ENCODE data around the gene ZBTB47. TPM values are rescaled to one million over a fixed set of nuclear protein-coding genes. Genes with fewer than 3 reads are reported as not detected.

The ZBTB47 gene
- total and polyA plus RNA-seq, 4 experiments from 2014 or later: 1.4 to 1.8 TPM; not detected in 2

GRCh38 chr3:42696356-42697288 lies 43.1 kb downstream of the ZBTB47 start:
- DNase-seq: no peak
- intact Hi-C loops (cut with micrococcal nuclease): no loop called here

GRCh38 chr3:42697289-42698051 lies 44.0 kb downstream of the ZBTB47 start:
- no peak overlapping the region for H3K27ac Mint-ChIP-seq
- no peak for DNase-seq
- POLR2A ChIA-PET (ENCODE audit: partially characterized antibody): no interaction called here
- no peaks in the 10 kb centered on the region for H3K9me3 Mint-ChIP-seq
- Histone ChIP-seq H3K4me3 (ENCODE audit: low read length in 2 of 2) (no peak overlapping the region), H3K4me1 (ENCODE audit: insufficient read depth, low read length) (peaks cover 4% of the 10 kb centered on the region), H3K27me3 (ENCODE audit: insufficient read depth, low read length) (no peaks in the 10 kb centered on the region), H3K9me3 (ENCODE audit: control insufficient read depth in 1 of 2, low read length in 2 of 2) (no peaks in the 10 kb centered on the region), H3K36me3 (ENCODE audit: insufficient read depth, low read length) (no peaks in the 10 kb centered on the region), H3K27ac (ENCODE audit: low read depth, low read length) (no peak overlapping the region)
- intact Hi-C loops (cut with micrococcal nuclease): no loop called here
- H3K4me1 Mint-ChIP-seq: peaks cover 5 to 22% (median 8%) of the 10 kb centered on the region in 4 donors
- H3K27me3 Mint-ChIP-seq: peaks cover 1% of the 10 kb centered on the region in 2 donors
- CTCF ChIA-PET (ENCODE audit: partially characterized antibody): no interaction called here
- no peaks in the 10 kb centered on the region for H3K36me3 Mint-ChIP-seq
- no peak overlapping the region for H3K4me3 Mint-ChIP-seq

More at GRCh38 chr3:42696356-42697288, 43.1 kb downstream of the ZBTB47 start:
- H3K9me3 Mint-ChIP-seq: no peaks in the 10 kb centered on the region
- H3K27ac Mint-ChIP-seq: no peak overlapping the region
- no peak overlapping the region for H3K27ac ChIP-seq (ENCODE audit: low read depth, low read length)
- POLR2A ChIA-PET (ENCODE audit: partially characterized antibody): no interaction called here
- H3K36me3 ChIP-seq (ENCODE audit: insufficient read depth, low read length): no peaks in the 10 kb centered on the region
- peaks cover 4% of the 10 kb centered on the region for H3K4me1 ChIP-seq (ENCODE audit: insufficient read depth, low read length)
- H3K4me3 Mint-ChIP-seq: no peak overlapping the region
- no peaks in the 10 kb centered on the region for H3K9me3 ChIP-seq (ENCODE audit: control insufficient read depth in 1 of 2, low read length in 2 of 2)
- no peaks in the 10 kb centered on the region for H3K27me3 ChIP-seq (ENCODE audit: insufficient read depth, low read length)
- no peak overlapping the region for H3K4me3 ChIP-seq (ENCODE audit: low read length in 2 of 2)
- no peaks in the 10 kb centered on the region for H3K36me3 Mint-ChIP-seq
- CTCF ChIA-PET (ENCODE audit: partially characterized antibody): no interaction called here
- peaks cover 5 to 22% (median 8%) of the 10 kb centered on the region in 4 donors for H3K4me1 Mint-ChIP-seq
- H3K27me3 Mint-ChIP-seq: peaks cover 1% of the 10 kb centered on the region in 2 donors

DNA sequence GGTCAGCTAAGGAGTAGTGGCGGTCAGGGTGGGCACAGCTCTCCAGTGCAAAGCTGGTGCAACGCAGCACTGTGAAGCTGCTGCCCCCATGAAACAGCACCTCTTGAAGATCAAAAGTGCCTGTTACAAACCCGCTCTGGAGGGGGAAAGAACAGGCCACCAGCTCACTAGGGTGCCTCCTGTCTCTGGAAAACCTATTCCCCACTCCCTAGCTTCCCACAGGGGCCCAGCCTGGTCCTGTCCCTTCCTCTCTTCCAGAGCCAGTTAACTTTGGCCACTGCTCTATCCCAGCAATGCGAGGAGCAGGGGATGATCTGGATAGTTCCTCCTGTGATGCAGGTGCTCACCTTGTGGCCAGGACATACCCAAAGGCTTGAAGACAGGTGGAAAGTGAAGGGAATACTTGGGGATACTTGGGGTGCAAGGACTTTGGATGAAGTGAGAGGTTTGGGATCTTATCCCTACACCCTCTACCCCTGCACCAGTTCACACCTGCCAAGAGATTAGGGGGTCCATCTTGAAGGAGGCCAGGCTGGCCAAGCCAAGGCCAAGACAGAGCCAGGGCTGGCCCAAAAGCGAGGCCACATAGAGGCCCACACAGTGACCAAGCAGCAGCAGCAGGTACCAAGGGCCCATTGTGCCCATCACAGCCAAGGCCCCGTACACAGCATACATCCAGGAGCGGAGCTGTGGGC lies 44.9 kb downstream of the ZBTB47 start:
- H3K36me3 ChIP-seq (ENCODE audit: insufficient read depth, low read length): no peaks in the 10 kb centered on the region
- no peaks in the 10 kb centered on the region for H3K9me3 Mint-ChIP-seq
- H3K4me3 ChIP-seq (ENCODE audit: low read length in 2 of 2): no peak overlapping the region
- H3K4me3 Mint-ChIP-seq: peak overlapping the region in 1 of 8 donors; percentile 21
- H3K27ac Mint-ChIP-seq: no peak overlapping the region
- intact Hi-C loops (cut with micrococcal nuclease): no loop called here
- H3K4me1 ChIP-seq (ENCODE audit: insufficient read depth, low read length): peaks cover 4% of the 10 kb centered on the region
- POLR2A ChIA-PET (ENCODE audit: partially characterized antibody): no interaction called here
- no peaks in the 10 kb centered on the region for H3K9me3 ChIP-seq (ENCODE audit: control insufficient read depth in 1 of 2, low read length in 2 of 2)
- H3K27me3 ChIP-seq (ENCODE audit: insufficient read depth, low read length): no peaks in the 10 kb centered on the region
- H3K4me1 Mint-ChIP-seq: peaks cover 5 to 22% (median 8%) of the 10 kb centered on the region in 4 donors
- no peak for DNase-seq
- peaks cover 0 to 1% of the 10 kb centered on the region in 2 donors for H3K27me3 Mint-ChIP-seq
- H3K27ac ChIP-seq (ENCODE audit: low read depth, low read length): no peak overlapping the region
- CTCF ChIA-PET (ENCODE audit: partially characterized antibody): no interaction called here
- no peaks in the 10 kb centered on the region for H3K36me3 Mint-ChIP-seq

DNA sequence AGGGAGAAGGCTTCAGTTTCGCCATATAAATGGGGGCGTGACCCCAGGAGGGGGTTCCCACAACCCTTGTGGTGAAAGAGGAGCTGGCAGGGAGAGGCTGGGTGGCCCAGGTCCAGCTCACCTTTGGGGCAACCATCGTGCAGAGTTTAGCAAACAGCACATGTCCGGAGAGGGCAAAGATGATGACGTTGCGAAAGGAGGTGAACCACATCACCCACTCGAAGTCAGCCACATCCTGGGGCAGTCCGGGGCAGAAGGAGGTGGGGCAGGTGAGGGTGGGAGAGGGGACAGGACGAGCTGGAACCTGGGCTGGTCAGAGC lies 45.4 kb downstream of the ZBTB47 start:
- H3K4me1 Mint-ChIP-seq: peaks cover 5 to 22% (median 8%) of the 10 kb centered on the region in 4 donors

DNA sequence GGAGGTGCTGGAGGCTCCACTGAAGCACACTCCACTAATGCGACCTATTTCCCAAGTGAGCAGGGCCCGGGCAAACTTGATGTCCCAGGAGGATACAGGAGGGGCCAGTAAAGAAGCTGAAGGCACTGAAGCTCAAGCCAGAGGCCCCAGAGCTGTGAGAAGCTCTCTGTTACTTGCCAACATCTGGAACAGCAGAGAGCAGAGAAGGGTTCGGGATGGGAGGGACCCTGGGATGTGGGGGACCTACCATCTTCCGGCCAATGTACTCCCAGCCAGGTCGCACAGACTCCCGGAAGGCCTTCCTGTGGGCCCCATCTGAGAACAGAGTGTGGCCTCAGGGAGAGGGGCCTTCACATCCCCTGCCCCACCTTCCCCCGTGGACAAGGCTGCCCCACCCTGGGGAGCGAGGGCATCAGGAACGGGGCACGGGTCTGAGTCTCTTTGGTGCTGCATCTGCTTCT lies 46.0 kb downstream of the ZBTB47 start:
- Histone ChIP-seq H3K36me3 (ENCODE audit: insufficient read depth, low read length) (no peaks in the 10 kb centered on the region), H3K4me1 (ENCODE audit: insufficient read depth, low read length) (peaks cover 4% of the 10 kb centered on the region), H3K27ac (ENCODE audit: low read depth, low read length) (no peak overlapping the region), H3K4me3 (ENCODE audit: low read length in 2 of 2) (no peak overlapping the region), H3K9me3 (ENCODE audit: control insufficient read depth in 1 of 2, low read length in 2 of 2) (no peaks in the 10 kb centered on the region), H3K27me3 (ENCODE audit: insufficient read depth, low read length) (no peaks in the 10 kb centered on the region)
- CTCF ChIA-PET (ENCODE audit: partially characterized antibody): interaction anchor here (0.8 kb wide), 1 partner anchor 45 kb away, joined by 3 read pairs; no protein-coding TSS in a partner anchor
- no peak for DNase-seq
- Mint-ChIP-seq H3K9me3 (no peaks in the 10 kb centered on the region), H3K27me3 (peaks cover 0 to 3% of the 10 kb centered on the region in 2 donors), H3K27ac (no peak overlapping the region), H3K4me3 (no peak overlapping the region), H3K4me1 (peaks cover 5 to 22% (median 8%) of the 10 kb centered on the region in 4 donors), H3K36me3 (no peaks in the 10 kb centered on the region)
- POLR2A ChIA-PET (ENCODE audit: partially characterized antibody): no interaction called here
- intact Hi-C loops (cut with micrococcal nuclease): no loop called here

More for the DNA sequence above, 45.4 kb downstream of the ZBTB47 start:
- Mint-ChIP-seq H3K27me3 (peaks cover 0 to 3% of the 10 kb centered on the region in 2 donors), H3K27ac (no peak overlapping the region), H3K9me3 (no peaks in the 10 kb centered on the region), H3K36me3 (no peaks in the 10 kb centered on the region), H3K4me3 (peak overlapping the region in 2 of 8 donors; percentile 21 to 26)
- POLR2A ChIA-PET (ENCODE audit: partially characterized antibody): no interaction called here
- DNase-seq: no peak
- Histone ChIP-seq H3K36me3 (ENCODE audit: insufficient read depth, low read length) (no peaks in the 10 kb centered on the region), H3K4me1 (ENCODE audit: insufficient read depth, low read length) (peaks cover 4% of the 10 kb centered on the region), H3K9me3 (ENCODE audit: control insufficient read depth in 1 of 2, low read length in 2 of 2) (no peaks in the 10 kb centered on the region), H3K4me3 (ENCODE audit: low read length in 2 of 2) (no peak overlapping the region), H3K27me3 (ENCODE audit: insufficient read depth, low read length) (no peaks in the 10 kb centered on the region), H3K27ac (ENCODE audit: low read depth, low read length) (no peak overlapping the region)
- CTCF ChIA-PET (ENCODE audit: partially characterized antibody): interaction anchor here (0.8 kb wide), 1 partner anchor 45 kb away, joined by 3 read pairs; no protein-coding TSS in a partner anchor
- intact Hi-C loops (cut with micrococcal nuclease): no loop called here

- Histone ChIP-seq H3K9me3 (ENCODE audit: control insufficient read depth in 1 of 2, low read length in 2 of 2) (no peaks in the 10 kb centered on the region), H3K27me3 (ENCODE audit: insufficient read depth, low read length) (no peaks in the 10 kb centered on the region), H3K4me3 (ENCODE audit: low read length in 2 of 2) (no peak overlapping the region), H3K4me1 (ENCODE audit: insufficient read depth, low read length) (peaks cover 4% of the 10 kb centered on the region), H3K36me3 (ENCODE audit: insufficient read depth, low read length) (no peaks in the 10 kb centered on the region), H3K27ac (ENCODE audit: low read depth, low read length) (no peak overlapping the region)
- CTCF ChIA-PET (ENCODE audit: partially characterized antibody): no interaction called here
- peaks cover 2 to 6% of the 10 kb centered on the region in 2 donors for H3K27me3 Mint-ChIP-seq
- H3K9me3 Mint-ChIP-seq: no peaks in the 10 kb centered on the region
- peaks cover 5 to 22% (median 8%) of the 10 kb centered on the region in 4 donors for H3K4me1 Mint-ChIP-seq
- peak overlapping the region in 2 of 7 donors; percentile 52 to 55 for H3K27ac Mint-ChIP-seq
- no peak overlapping the region for H3K4me3 Mint-ChIP-seq
- intact Hi-C loops (cut with micrococcal nuclease): no loop called here
- no peak for DNase-seq
- no peaks in the 10 kb centered on the region for H3K36me3 Mint-ChIP-seq
- POLR2A ChIA-PET (ENCODE audit: partially characterized antibody): no interaction called here
Observed at GRCh38 chr3:42700366-42701288, 47.1 kb downstream of the ZBTB47 start.
